Activated CD8-positive, alpha-beta T cell treated with anti-CD3 and anti-CD28 coated beads, Interleukin-2, amount 10 ng/mL, durations not matched to agents 7 days and 5 days (primary cell): ENCODE results near the gene MAD1L1. TPM values are rescaled to one million over a fixed set of nuclear protein-coding genes. Genes with fewer than 3 reads are reported as not detected.

Source experiments
- ATAC-seq: fragments of 150-1000 bp; cut with Tn5 transposase; one replicate; pipeline ENCODE4 v1.10.0; 2021; ENCODE audit warnings: moderate library complexity
- CTCF ChIA-PET: fragments of 350-600 bp; sonication (Branson Sonifier 250); formaldehyde crosslinking; loops from one replicate; lab custom pipeline; 2021; ENCODE audit warnings: antibody characterized with exemption; lab: Charles Lee
- POLR2A ChIA-PET: fragments of 350-600 bp; sonication (Branson Sonifier 250); formaldehyde crosslinking; loops from one replicate; lab custom pipeline; 2021; ENCODE audit warnings: antibody characterized with exemption; lab: Charles Lee
- DNase-seq: peaks from one replicate; pipeline ENCODE4 v3.0.0-alpha.2; 2020
- H3K27ac Mint-ChIP-seq: one replicate; pipeline ENCODE4 v1.8.0; 2021; ENCODE audit warnings: mild to moderate bottlenecking, mixed read lengths
- H3K27me3 Mint-ChIP-seq: one replicate; pipeline ENCODE4 v1.8.0; 2021; ENCODE audit warnings: low read depth, mixed read lengths
- H3K36me3 Mint-ChIP-seq: one replicate; pipeline ENCODE4 v1.8.0; 2021; ENCODE audit warnings: low read depth, mixed read lengths
- H3K4me1 Mint-ChIP-seq: one replicate; pipeline ENCODE4 v1.8.0; 2021; ENCODE audit warnings: low read depth, mixed read lengths
- H3K4me3 Mint-ChIP-seq: one replicate; pipeline ENCODE4 v1.8.0; 2021; ENCODE audit warnings: mild to moderate bottlenecking, mixed read lengths
- H3K9me3 Mint-ChIP-seq: one replicate; pipeline ENCODE4 v1.8.0; 2022; ENCODE audit warnings: mixed read lengths; ENCODE audit not compliant: insufficient read depth
- total RNA-seq, 2 experiments: library from RNA; stranded (reverse); gene quantifications; one replicate each; pipeline ENCODE4 v1.2.3, GENCODE V29; 2021

MAD1L1 gene
- total RNA-seq, 2 experiments from 2014 or later, result 79.8 to 82.7 TPM

- no peak overlapping the region for H3K27ac Mint-ChIP-seq
- H3K9me3 Mint-ChIP-seq, result no peaks in the 10 kb centered on the region
- H3K27me3 Mint-ChIP-seq, result no peaks in the 10 kb centered on the region
- no peak overlapping the region for H3K4me3 Mint-ChIP-seq
- H3K4me1 Mint-ChIP-seq, result peaks cover 17% of the 10 kb centered on the region
- H3K36me3 Mint-ChIP-seq, result peaks cover 43% of the 10 kb centered on the region
- ChIA-PET CTCF (no interaction called here), POLR2A (no interaction called here)
- DNase-seq (no peak), ATAC-seq (no peak)
Measured at GRCh38 chr7:2212906-2213305, 19.8 kb downstream of the MAD1L1 start.

DNA sequence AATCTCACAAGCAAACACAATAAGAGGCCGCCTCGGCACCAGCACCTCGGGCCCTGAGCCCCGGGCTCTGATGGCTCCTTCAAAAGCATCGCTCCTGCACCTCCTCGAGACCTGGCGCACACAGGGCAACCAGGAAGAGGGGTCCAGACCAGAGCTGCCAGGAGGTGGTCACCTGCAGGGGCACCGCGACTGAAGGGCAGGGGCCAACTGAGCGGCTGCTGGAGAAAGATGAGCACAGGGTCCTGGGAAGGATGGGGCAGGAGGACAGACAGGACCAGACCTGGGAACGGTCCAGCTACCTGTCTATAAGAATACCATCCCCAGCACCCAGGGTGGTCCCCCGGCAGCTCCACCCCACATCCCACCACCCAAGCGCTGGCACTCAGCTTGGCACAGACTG is 20.8 kb downstream of the MAD1L1 start:
- Mint-ChIP-seq H3K4me3 (no peak overlapping the region), H3K36me3 (peaks cover 43% of the 10 kb centered on the region), H3K4me1 (peaks cover 17% of the 10 kb centered on the region), H3K27me3 (no peaks in the 10 kb centered on the region), H3K9me3 (no peaks in the 10 kb centered on the region), H3K27ac (no peak overlapping the region)
- ChIA-PET CTCF (no interaction called here), POLR2A (no interaction called here)
- ATAC-seq, result no peak
- no peak for DNase-seq

DNA sequence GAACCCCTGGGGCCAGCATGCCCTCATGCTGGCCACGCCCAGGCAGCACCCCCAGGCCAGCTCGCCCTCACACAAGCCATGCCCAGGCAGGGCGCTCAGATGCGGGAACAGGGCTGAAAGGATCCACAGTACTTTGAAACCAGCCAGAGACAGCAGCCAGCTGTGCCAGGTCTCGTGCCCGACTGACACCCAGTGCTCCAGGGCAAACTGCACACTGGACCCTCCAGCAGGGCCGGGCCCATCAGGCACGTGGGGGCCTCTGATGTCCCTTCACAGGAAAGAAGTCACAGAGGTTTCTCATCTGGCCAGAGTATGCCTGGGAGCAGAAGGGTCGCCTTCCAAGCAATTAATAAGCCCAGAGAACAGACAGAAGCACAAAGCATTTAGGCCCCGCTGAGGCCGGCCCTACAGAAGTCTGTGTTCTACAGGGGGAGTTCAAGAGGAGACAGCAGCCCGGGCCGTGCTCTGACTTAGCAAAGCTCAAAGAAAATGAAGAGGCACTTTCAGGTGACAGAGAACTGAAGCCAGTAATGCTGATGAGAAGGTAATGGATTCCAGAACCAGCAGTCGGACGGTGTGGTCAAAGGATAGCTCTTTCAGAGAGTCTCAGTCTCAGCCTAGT is 21.4 kb downstream of the MAD1L1 start:
- POLR2A ChIA-PET, result no interaction called here
- CTCF ChIA-PET, result no interaction called here
- Mint-ChIP-seq H3K27me3 (no peaks in the 10 kb centered on the region), H3K9me3 (no peaks in the 10 kb centered on the region), H3K4me1 (peaks cover 17% of the 10 kb centered on the region), H3K36me3 (peaks cover 44% of the 10 kb centered on the region), H3K27ac (no peak overlapping the region), H3K4me3 (no peak overlapping the region)
- DNase-seq, result no peak
- ATAC-seq, result no peak

- ATAC-seq, result no peak
- ChIA-PET POLR2A (no interaction called here), CTCF (interaction anchor here (1.1 kb wide), 1 partner anchor 126 kb away, joined by 3 read pairs; no protein-coding TSS in a partner anchor)
- no peaks in the 10 kb centered on the region for H3K9me3 Mint-ChIP-seq
- H3K36me3 Mint-ChIP-seq, result peaks cover 42% of the 10 kb centered on the region
- no peak overlapping the region for H3K27ac Mint-ChIP-seq
- DNase-seq, result no peak
- no peak overlapping the region for H3K4me3 Mint-ChIP-seq
- H3K4me1 Mint-ChIP-seq, result peaks cover 16% of the 10 kb centered on the region
- no peaks in the 10 kb centered on the region for H3K27me3 Mint-ChIP-seq
Measured at GRCh38 chr7:2210551-2211258, 22.0 kb downstream of the MAD1L1 start.

- no peak for ATAC-seq
- Mint-ChIP-seq H3K27ac (peak overlapping the region; percentile 7), H3K4me3 (no peak overlapping the region), H3K9me3 (no peaks in the 10 kb centered on the region), H3K4me1 (peaks cover 10% of the 10 kb centered on the region), H3K36me3 (peaks cover 37% of the 10 kb centered on the region), H3K27me3 (no peaks in the 10 kb centered on the region)
- DNase-seq, result no peak
- POLR2A ChIA-PET, result interaction anchor here (0.6 kb wide), 1 partner anchor 115 kb away, joined by 4 read pairs; no protein-coding TSS in a partner anchor
- CTCF ChIA-PET, result interaction anchor here (0.8 to 1.4 kb wide), 6 partner anchors 29 to 631 kb away, joined by 3 to 5 read pairs (median 3); no protein-coding TSS in a partner anchor
Measured at GRCh38 chr7:2209961-2210323, 22.8 kb downstream of the MAD1L1 start.

- CTCF ChIA-PET, result interaction anchor here (0.8 to 1.4 kb wide), 7 partner anchors 28 to 630 kb away, joined by 3 to 5 read pairs (median 3); no protein-coding TSS in a partner anchor
Measured at GRCh38 chr7:2209146-2209960, 23.4 kb downstream of the MAD1L1 start.

GRCh38 chr7:2208712-2209111 is 24.0 kb downstream of the MAD1L1 start:
- Mint-ChIP-seq H3K27ac (no peak overlapping the region), H3K27me3 (no peaks in the 10 kb centered on the region), H3K36me3 (peaks cover 31% of the 10 kb centered on the region), H3K9me3 (no peaks in the 10 kb centered on the region), H3K4me1 (no peaks in the 10 kb centered on the region), H3K4me3 (no peak overlapping the region)
- DNase-seq (no peak), ATAC-seq (no peak)
- ChIA-PET CTCF (interaction anchor here (0.8 to 1.4 kb wide), 2 partner anchors 27 to 105 kb away, joined by 3 read pairs; no protein-coding TSS in a partner anchor), POLR2A (no interaction called here)

More at GRCh38 chr7:2209146-2209960, 23.4 kb downstream of the MAD1L1 start:
- H3K4me1 Mint-ChIP-seq, result peaks cover 6% of the 10 kb centered on the region
- H3K27me3 Mint-ChIP-seq, result no peaks in the 10 kb centered on the region
- H3K27ac Mint-ChIP-seq, result peak overlapping the region; percentile 7
- no peak overlapping the region for H3K4me3 Mint-ChIP-seq
- peak; percentile 58 for DNase-seq
- POLR2A ChIA-PET, result interaction anchor here (0.6 kb wide), 1 partner anchor 115 kb away, joined by 4 read pairs; no protein-coding TSS in a partner anchor
- H3K9me3 Mint-ChIP-seq, result no peaks in the 10 kb centered on the region
- H3K36me3 Mint-ChIP-seq, result peaks cover 35% of the 10 kb centered on the region
- no peak for ATAC-seq

DNA sequence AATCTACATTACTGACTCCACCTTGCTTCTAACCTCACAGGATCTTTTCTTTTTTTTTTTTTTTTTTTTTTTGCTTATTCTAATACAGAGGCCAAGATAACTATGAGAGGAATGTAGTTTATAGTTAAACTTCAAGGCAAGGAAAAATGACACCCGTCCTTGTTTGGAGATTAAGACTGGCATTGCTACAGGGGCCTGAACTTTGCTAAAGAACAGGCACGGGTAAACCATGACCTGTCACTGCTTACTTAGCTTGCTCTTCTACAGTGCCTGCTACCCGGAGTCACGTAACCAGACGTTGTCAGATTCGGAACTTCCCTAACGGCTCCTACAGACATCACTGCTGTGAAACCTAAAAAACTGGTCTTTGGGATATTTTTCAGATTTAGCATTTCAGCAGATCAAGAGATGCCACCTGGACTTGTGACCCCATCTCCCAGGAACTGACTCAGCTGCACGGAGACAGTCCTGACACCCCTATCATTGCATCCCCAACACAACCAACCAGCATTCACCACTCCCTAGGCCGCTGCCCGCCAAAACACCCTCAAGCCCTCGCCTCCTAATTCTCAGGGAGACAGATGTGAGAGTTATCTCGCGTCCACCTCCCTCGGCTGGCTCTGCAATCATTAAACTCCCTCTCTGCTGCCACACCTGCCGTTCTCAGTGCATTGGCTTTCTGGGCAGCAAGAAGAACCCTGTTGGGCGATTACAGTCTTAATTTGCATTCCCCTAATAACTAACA is 27.5 kb downstream of the MAD1L1 start:
- DNase-seq (no peak), ATAC-seq (no peak)
- no peak overlapping the region for H3K27ac Mint-ChIP-seq
- H3K4me1 Mint-ChIP-seq, result no peaks in the 10 kb centered on the region
- no peak overlapping the region for H3K4me3 Mint-ChIP-seq
- peaks cover 20% of the 10 kb centered on the region for H3K36me3 Mint-ChIP-seq
- CTCF ChIA-PET, result no interaction called here
- no peaks in the 10 kb centered on the region for H3K27me3 Mint-ChIP-seq
- no peaks in the 10 kb centered on the region for H3K9me3 Mint-ChIP-seq
- POLR2A ChIA-PET, result no interaction called here

DNA sequence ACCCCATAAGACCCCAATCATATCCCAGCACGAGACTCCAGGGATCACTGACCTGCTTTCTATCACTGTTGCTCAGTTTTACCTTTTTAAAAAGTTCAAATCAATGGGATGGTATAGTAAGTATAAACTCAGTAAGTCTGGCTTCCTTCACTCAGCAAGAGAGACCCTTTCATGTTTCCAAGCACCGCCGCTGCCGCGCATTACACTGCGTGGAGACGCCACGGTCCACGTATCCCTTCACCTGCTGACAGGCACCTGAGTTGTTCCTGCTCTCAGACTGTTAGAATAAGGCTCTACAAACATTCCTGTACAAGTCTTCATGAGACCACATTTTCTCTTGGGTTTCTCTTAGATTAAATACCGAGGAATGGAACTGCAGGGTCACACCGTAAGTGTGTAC is 28.3 kb downstream of the MAD1L1 start:
- ChIA-PET POLR2A (no interaction called here), CTCF (no interaction called here)
- Mint-ChIP-seq H3K36me3 (peaks cover 22% of the 10 kb centered on the region), H3K9me3 (no peaks in the 10 kb centered on the region), H3K27ac (no peak overlapping the region), H3K27me3 (no peaks in the 10 kb centered on the region), H3K4me1 (no peaks in the 10 kb centered on the region), H3K4me3 (no peak overlapping the region)
- no peak for ATAC-seq
- DNase-seq, result no peak

DNA sequence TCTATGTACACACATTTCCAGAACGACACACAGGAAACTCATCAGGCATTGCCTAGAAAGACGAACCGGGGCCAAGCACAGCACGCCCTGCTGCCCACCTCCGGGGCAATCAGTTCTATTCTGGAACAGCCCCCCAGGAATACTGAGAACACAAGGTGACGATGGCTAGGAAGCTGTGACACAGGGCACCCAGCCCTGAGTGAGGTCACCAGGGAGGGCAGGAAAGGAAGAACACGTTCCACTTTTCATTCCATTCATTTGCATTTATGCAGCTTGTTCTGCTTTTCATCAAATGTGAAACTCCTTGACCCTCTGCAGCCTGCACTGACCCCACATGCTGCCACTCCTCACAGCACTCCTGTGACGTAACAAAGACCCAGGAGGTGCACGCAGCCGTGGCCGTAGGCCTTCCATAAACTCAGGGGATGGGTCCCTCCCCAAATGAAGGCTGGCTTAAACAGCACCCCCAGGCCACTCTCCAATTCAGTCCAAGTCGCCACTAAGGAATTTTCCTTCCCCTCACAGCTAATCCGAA is 28.9 kb downstream of the MAD1L1 start:
- DNase-seq (no peak), ATAC-seq (no peak)
- H3K27ac Mint-ChIP-seq, result no peak overlapping the region
- no peaks in the 10 kb centered on the region for H3K9me3 Mint-ChIP-seq
- no peaks in the 10 kb centered on the region for H3K4me1 Mint-ChIP-seq
- no peak overlapping the region for H3K4me3 Mint-ChIP-seq
- ChIA-PET POLR2A (no interaction called here), CTCF (no interaction called here)
- peaks cover 20% of the 10 kb centered on the region for H3K36me3 Mint-ChIP-seq
- no peaks in the 10 kb centered on the region for H3K27me3 Mint-ChIP-seq
